Kidney (tissue), 14 donors: ENCODE measurements around the gene CCDC3. TPM values are rescaled to one million over a fixed set of nuclear protein-coding genes. Genes with fewer than 3 reads are reported as not detected.

Experiments
- DNase-seq, 5 donors: peaks; one replicate each; pipeline ENCODE4 v3.0.0-alpha.2; 2013 to 2020
- FAIRE-seq: peaks from 2 replicates; lab custom pipeline; 2012; peaks lifted over from hg19 to GRCh38; lab: Jason Lieb, UNC
- H3K27ac ChIP-seq, 2 donors: one replicate each; pipeline ENCODE4 v1.7.0; 2013; ENCODE audit warnings: low read depth in 2 of 2, low read length in 2 of 2, inconsistent platforms in 1 of 2
- H3K27me3 ChIP-seq: one replicate; pipeline ENCODE4 v1.7.1; 2013; ENCODE audit warnings: low read length, inconsistent platforms; ENCODE audit not compliant: control insufficient read depth, insufficient read depth
- H3K36me3 ChIP-seq, 3 donors: one replicate each; pipeline versions ENCODE4 v1.7.0 to v1.7.1; 2013; ENCODE audit warnings: low read length in 3 of 3, control low read depth in 1 of 3, inconsistent platforms in 1 of 3; ENCODE audit not compliant: insufficient read depth in 3 of 3, control insufficient read depth in 2 of 3
- H3K4me1 ChIP-seq, 3 donors: one replicate each; pipeline versions ENCODE4 v1.7.0 to v1.7.1; 2013; ENCODE audit warnings: low read length in 3 of 3, inconsistent platforms in 1 of 3, low read depth in 1 of 3; ENCODE audit not compliant: control insufficient read depth in 2 of 3, insufficient read depth in 2 of 3
- H3K4me3 ChIP-seq, 3 donors: one replicate each; pipeline versions ENCODE4 v1.7.0 to v1.8.1; 2013; ENCODE audit warnings: low read length in 3 of 3, control low read depth in 1 of 3, inconsistent platforms in 1 of 3
- H3K9ac ChIP-seq, 3 donors: one replicate each; pipeline versions ENCODE4 v1.7.0 to v1.7.1; 2013; ENCODE audit warnings: low read length in 3 of 3, control low read depth in 1 of 3, inconsistent platforms in 1 of 3
- H3K9me3 ChIP-seq, 3 donors: one replicate each; pipeline versions ENCODE4 v1.7.0 to v1.7.1; 2013; ENCODE audit warnings: low read length in 3 of 3, control low read depth in 1 of 3, inconsistent platforms in 1 of 3; ENCODE audit not compliant: control insufficient read depth in 2 of 3, insufficient read depth in 1 of 3
- intact Hi-C: fragments of 100-400 bp; cut with DNase I; formaldehyde crosslinking; loops from one replicate; pipeline ENCODE4 v1.11.1; 2022
- polyA plus RNA-seq: library from polyadenylated mRNA; stranded (reverse); fragments of 350-450 nt; fragmentation: Illumina TruSeq; extraction: RNeasy Lipid Tissue Mini Kit (QIAGEN cat#74804); gene quantifications from one replicate; pipeline ENCODE4 v1.2.3, GENCODE V29; 2014; ENCODE audit warnings: low read depth, low replicate concordance; ENCODE audit not compliant: insufficient read depth
- total RNA-seq: library from RNA; stranded (reverse); fragmentation: NEBNext Ultra II Directional; extraction: Animal tissue kit (Norgen Biotek cat#: 25700); gene quantifications from one replicate; pipeline ENCODE4 v1.2.1, GENCODE V29; 2021
- TF ChIP-seq, protein P1 (sequence below): IDR thresholded peaks from 3 replicates; pipeline ENCODE4 v1.5.1; 2012; ENCODE audit warnings: mild to moderate bottlenecking, moderate library complexity, borderline replicate concordance; ENCODE audit not compliant: insufficient read depth; ENCODE audit errors: extremely low read depth
- donor health status: control.
- donor health status: control.
- donor health status: control.
- donor health status: control.
- donor health status: control.
- donor health status: DM: yes; HTN: yes; CAD: no.
- donor health status: Normal renal cell carcinoma (clear cell type).

CCDC3 gene
- total and polyA plus RNA-seq, 2 donors from 2014 or later = 9.7 to 33.5 TPM

DNA sequence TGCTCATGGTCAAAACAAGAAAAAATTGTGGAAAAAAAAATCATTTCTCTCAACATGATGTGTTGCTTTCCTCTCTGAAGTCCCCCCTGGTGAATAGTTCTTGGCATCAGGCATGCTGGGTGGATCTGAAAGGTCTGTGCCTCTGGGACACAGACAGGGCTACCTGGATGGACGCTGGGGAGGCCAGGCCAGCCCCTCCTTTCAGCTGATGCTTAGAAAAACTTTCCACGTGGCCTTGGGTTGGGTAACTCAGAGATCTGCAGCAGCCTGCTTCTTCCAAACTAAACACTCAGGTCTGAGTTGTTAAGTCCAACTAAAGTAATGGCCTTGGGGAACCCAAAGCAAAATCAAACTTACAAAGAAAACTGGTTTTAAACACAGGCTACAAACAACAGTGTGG, 113.0 kb downstream of the CCDC3 start:
- no peaks in the 10 kb centered on the region for H3K4me1 ChIP-seq
- no peaks in the 10 kb centered on the region for H3K27me3 ChIP-seq
- TF ChIP-seq, protein P1, sequence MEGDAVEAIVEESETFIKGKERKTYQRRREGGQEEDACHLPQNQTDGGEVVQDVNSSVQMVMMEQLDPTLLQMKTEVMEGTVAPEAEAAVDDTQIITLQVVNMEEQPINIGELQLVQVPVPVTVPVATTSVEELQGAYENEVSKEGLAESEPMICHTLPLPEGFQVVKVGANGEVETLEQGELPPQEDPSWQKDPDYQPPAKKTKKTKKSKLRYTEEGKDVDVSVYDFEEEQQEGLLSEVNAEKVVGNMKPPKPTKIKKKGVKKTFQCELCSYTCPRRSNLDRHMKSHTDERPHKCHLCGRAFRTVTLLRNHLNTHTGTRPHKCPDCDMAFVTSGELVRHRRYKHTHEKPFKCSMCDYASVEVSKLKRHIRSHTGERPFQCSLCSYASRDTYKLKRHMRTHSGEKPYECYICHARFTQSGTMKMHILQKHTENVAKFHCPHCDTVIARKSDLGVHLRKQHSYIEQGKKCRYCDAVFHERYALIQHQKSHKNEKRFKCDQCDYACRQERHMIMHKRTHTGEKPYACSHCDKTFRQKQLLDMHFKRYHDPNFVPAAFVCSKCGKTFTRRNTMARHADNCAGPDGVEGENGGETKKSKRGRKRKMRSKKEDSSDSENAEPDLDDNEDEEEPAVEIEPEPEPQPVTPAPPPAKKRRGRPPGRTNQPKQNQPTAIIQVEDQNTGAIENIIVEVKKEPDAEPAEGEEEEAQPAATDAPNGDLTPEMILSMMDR = no peak
- DNase-seq (no peak), FAIRE-seq (no peak)
- no peak overlapping the region for H3K27ac ChIP-seq
- no peaks in the 10 kb centered on the region for H3K36me3 ChIP-seq
- H3K9ac ChIP-seq = no peak overlapping the region
- intact Hi-C loops = no loop called here
- no peak overlapping the region for H3K4me3 ChIP-seq
- H3K9me3 ChIP-seq = peaks cover 0 to 6% (median 4%) of the 10 kb centered on the region in 3 donors

DNA sequence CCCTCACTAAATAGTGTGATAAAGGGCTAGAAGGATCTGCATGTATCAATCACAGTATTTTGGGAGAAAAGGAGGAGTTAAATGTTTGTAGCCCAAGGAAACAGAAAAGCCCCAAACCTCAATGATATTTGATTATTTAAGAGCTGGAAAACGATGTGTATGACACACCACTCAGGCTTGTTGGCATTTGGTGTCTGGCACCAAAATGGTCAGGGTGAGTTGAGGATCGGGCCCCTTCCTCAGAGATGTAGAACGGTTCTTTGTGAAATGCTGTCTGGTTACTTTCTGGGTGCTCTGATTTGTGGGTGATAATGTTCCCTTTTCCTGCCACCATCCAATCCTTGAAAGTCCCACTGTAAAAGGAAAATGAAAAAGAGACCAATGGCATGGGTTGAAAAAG, 113.7 kb downstream of the CCDC3 start:
- FAIRE-seq (no peak), DNase-seq (no peak)
- Histone ChIP-seq H3K9ac (no peak overlapping the region), H3K27ac (no peak overlapping the region), H3K4me3 (no peak overlapping the region), H3K9me3 (peaks cover 0 to 4% (median 4%) of the 10 kb centered on the region in 3 donors), H3K4me1 (no peaks in the 10 kb centered on the region), H3K27me3 (no peaks in the 10 kb centered on the region), H3K36me3 (no peaks in the 10 kb centered on the region)
- intact Hi-C loops = no loop called here
- TF ChIP-seq, protein P1 = no peak

DNA sequence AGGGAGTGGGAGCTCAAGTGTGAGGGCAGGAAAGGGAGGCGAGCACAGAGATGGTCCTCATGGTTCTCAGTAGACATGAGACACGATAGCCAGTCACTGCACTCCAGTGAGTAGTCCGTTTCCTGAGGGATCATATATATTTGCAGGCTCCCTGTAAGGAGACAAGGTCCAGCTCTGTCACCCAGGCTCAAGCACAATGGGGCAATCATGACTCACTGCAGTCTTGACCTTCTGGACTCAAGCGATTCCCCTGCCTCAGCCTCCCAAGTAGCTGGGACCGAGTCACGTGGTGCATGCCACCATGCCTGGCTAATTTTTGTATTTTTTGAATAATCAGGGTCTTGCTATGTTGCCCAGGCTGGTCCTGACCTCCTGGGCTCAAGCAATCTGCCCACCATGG, 116.7 kb downstream of the CCDC3 start:
- H3K27ac ChIP-seq = no peak overlapping the region
- H3K4me1 ChIP-seq = no peaks in the 10 kb centered on the region
- H3K36me3 ChIP-seq = no peaks in the 10 kb centered on the region
- no peak for DNase-seq
- no peaks in the 10 kb centered on the region for H3K27me3 ChIP-seq
- FAIRE-seq = no peak
- H3K4me3 ChIP-seq = no peak overlapping the region
- no peak overlapping the region for H3K9ac ChIP-seq
- intact Hi-C loops = no loop called here
- no peaks in the 10 kb centered on the region for H3K9me3 ChIP-seq
- TF ChIP-seq, protein P1 = no peak

DNA sequence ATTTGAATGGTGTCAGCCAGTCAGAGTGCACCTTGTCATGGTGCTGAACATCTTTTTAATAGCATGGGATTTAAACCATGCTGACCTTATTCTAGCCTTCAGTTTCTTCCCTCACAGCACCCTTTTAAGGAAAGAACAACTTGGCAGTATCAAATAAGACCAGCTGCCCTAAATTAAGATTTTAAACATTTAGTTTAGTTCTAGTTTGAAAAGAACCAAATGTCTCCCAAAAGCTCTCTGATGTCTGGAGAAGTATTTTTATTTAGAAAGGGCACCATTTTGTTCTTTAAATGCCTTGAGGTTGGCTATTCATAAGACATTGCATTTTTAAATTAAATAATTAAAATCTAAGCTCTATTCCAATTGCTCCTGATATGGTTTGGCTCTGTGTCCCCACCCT, 121.1 kb downstream of the CCDC3 start:
- TF ChIP-seq, protein P1 = no peak
- no peaks in the 10 kb centered on the region for H3K27me3 ChIP-seq
- intact Hi-C loops = no loop called here
- H3K36me3 ChIP-seq = no peaks in the 10 kb centered on the region
- H3K9ac ChIP-seq = no peak overlapping the region
- H3K27ac ChIP-seq = no peak overlapping the region
- no peak overlapping the region for H3K4me3 ChIP-seq
- DNase-seq (peak in 1 of 5 donors; percentile 39), FAIRE-seq (no peak)
- H3K9me3 ChIP-seq = no peaks in the 10 kb centered on the region
- H3K4me1 ChIP-seq = no peaks in the 10 kb centered on the region
